SH-SY5Y (cell line): Measurements from ENCODE around the gene NR2C1.

Source experiments
- GATA2 ChIP-seq: IDR thresholded peaks from 2 replicates; pipeline ENCODE4 v1.6.1; 2011; ENCODE audit warnings: mild to moderate bottlenecking, low read depth, low read length
- GATA3 ChIP-seq: IDR thresholded peaks from 2 replicates; pipeline ENCODE4 v1.6.1; 2011; ENCODE audit warnings: low read depth, mild to moderate bottlenecking, low read length, moderate library complexity

DNA sequence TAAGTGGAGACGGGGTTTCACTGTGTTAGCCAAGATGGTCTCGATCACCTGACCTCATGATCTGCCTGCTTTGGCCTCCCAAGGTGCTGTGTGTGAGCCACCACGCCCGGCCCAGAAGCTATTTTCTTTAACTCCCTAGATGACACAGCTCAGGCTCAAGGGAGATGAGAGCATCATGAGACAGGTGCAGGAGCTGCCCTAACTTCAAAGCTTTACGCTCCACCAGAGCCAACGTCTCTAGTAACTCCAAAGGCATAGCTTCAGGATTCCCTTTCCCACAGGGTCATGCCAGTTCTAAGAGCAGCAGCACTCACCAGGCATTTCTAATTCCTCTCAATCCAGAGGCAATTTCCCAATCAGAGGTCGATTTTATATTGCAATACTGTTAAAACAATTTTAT is 91.0 kb downstream of the NR2C1 start:
- TF ChIP-seq GATA2 (no peak), GATA3 (no peak)
